Transverse colon (tissue), 4 donors: ENCODE measurements around the gene PSTPIP2. TPM values are rescaled to one million over a fixed set of nuclear protein-coding genes. Genes with fewer than 3 reads are reported as not detected.

Source experiments
- DNase-seq: peaks from one replicate; pipeline ENCODE4 v3.0.0-alpha.2; 2019
- H3K27ac ChIP-seq, 4 donors: fragments of 200-600 bp; sonication (generic); 2 replicates each; pipeline ENCODE4 v1.5.1; 2016 to 2018; ENCODE audit warnings: inconsistent platforms in 4 of 4
- H3K27me3 ChIP-seq: fragments of 200-600 bp; sonication (generic); 2 replicates; pipeline ENCODE4 v1.5.1; 2017; ENCODE audit warnings: inconsistent platforms
- H3K36me3 ChIP-seq, 4 donors: fragments of 200-600 bp; sonication (generic); 2 replicates each; pipeline ENCODE4 v1.5.1; 2017 to 2019; ENCODE audit warnings: inconsistent platforms in 4 of 4
- H3K4me1 ChIP-seq, 4 donors: fragments of 200-600 bp; sonication (generic); 2 replicates each; pipeline ENCODE4 v1.5.1; 2017 to 2020; ENCODE audit warnings: inconsistent platforms in 4 of 4
- H3K4me3 ChIP-seq, 4 donors: fragments of 200-600 bp; sonication (generic); 1 replicate in 1 of 4; 2 replicates in 3 of 4; pipeline versions ENCODE4 v1.5.1 to v1.6.1; 2017 to 2019; ENCODE audit warnings: inconsistent platforms in 4 of 4
- H3K9me3 ChIP-seq, 2 donors: fragments of 200-600 bp; sonication (generic); 2 replicates each; pipeline ENCODE4 v1.5.1; 2017 to 2019; ENCODE audit warnings: inconsistent platforms in 2 of 2
- EP300 ChIP-seq: sonication (generic); formaldehyde crosslinking; IDR thresholded peaks from one replicate; pipeline ENCODE4 v1.6.1; 2017; ENCODE audit warnings: antibody characterized with exemption, low read depth
- POLR2A ChIP-seq: fragments of 450-650 bp; IDR thresholded peaks from one replicate; pipeline ENCODE4 v1.6.1; 2016; ENCODE audit warnings: antibody characterized with exemption, mild to moderate bottlenecking, moderate library complexity
- POLR2AphosphoS5 ChIP-seq, 3 donors: sonication (generic); formaldehyde crosslinking; IDR thresholded peaks; one replicate each; pipeline ENCODE4 v1.6.1; 2016; ENCODE audit warnings: antibody characterized with exemption in 3 of 3
- WGBS, 2 donors: methylation state at CpG; one replicate each; pipeline ENCODE4 v1.1.5; 2018; ENCODE audit warnings: low coverage in 1 of 2; 5-methylcytosine and 5-hydroxymethylcytosine counted together
- in situ Hi-C, 4 donors: fragments of 200-750 bp; cut with MboI; loops; one replicate each; pipeline versions ENCODE4 v1.15.0 to v1.15.1; 2017; ENCODE audit warnings: low sequenced_read_pairs in 3 of 4, low pct_ligation_motif_present in 1 of 4, low pct_unique_long_range_greater_than_20kb in 1 of 4
- intact Hi-C: fragments of 100-400 bp; cut with DNase I; formaldehyde crosslinking; loops from one replicate; pipeline ENCODE4 v1.15.1; 2023; ENCODE audit warnings: low total_unique reads
- total RNA-seq, 4 donors: library from RNA; depleted of rRNA; stranded (reverse); fragments of >200 nt; gene quantifications; one replicate each; pipeline ENCODE4 v1.1.0, GENCODE V29; 2016
- TF ChIP-seq, protein P1 (sequence below), 5 experiments: fragments of 200-600 bp in 3 of 5; fragments of 450-650 bp in 2 of 5; sonication (generic) in 3 of 5; IDR thresholded peaks; 1 replicate in 2 of 5; 2 replicates in 3 of 5; pipeline ENCODE4 v1.5.1; 2016 to 2017; ENCODE audit warnings: antibody characterized with exemption in 5 of 5, inconsistent platforms in 3 of 5, mild to moderate bottlenecking in 2 of 5, moderate library complexity in 1 of 5

PSTPIP2 gene
- total RNA-seq, 4 donors from 2014 or later, result 2.6 to 21.9 (median 8.7) TPM

- WGBS, 2 donors, result 81 to 83% methylated on average over 4 of the region's 4 CpGs
- in situ Hi-C loops, result no loop called here
Observed at GRCh38 chr18:45984546-45985235, 87.4 kb downstream of the PSTPIP2 start.

DNA sequence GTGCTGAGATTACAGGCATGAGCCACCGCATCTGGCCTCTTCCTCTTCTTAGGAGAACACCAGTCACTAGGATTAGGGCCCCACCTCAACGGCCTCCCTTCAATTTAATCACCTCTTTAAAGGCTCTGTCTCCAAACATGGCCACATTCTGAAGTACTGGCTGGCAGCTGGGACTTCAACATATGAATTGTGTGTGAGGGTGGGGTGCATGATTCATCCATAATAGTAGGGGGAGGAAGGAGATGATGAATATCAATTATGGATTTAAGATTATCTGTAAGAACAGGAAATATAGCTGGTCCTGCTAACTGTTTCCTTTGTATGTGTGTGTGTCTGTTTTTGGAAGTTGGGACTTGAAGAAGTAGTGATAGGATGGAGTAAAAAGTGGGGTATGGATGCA lies 90.2 kb downstream of the PSTPIP2 start:
- H3K36me3 ChIP-seq, result no peaks in the 10 kb centered on the region
- H3K4me3 ChIP-seq, result no peak overlapping the region
- no peaks in the 10 kb centered on the region for H3K4me1 ChIP-seq
- intact Hi-C loops (no loop called here), in situ Hi-C loops (no loop called here)
- H3K9me3 ChIP-seq, result no peaks in the 10 kb centered on the region
- DNase-seq, result no peak
- no peak overlapping the region for H3K27ac ChIP-seq
- WGBS, 2 donors, result 68% methylated on average over 2 of the region's 2 CpGs; no CpG with 5 or more reads in 1 of the 2 donors
- TF ChIP-seq EP300 (no peak), POLR2AphosphoS5 (IDR thresholded peaks at IDR 0.05) (no peak), POLR2A (no peak)
- TF ChIP-seq, protein P1, sequence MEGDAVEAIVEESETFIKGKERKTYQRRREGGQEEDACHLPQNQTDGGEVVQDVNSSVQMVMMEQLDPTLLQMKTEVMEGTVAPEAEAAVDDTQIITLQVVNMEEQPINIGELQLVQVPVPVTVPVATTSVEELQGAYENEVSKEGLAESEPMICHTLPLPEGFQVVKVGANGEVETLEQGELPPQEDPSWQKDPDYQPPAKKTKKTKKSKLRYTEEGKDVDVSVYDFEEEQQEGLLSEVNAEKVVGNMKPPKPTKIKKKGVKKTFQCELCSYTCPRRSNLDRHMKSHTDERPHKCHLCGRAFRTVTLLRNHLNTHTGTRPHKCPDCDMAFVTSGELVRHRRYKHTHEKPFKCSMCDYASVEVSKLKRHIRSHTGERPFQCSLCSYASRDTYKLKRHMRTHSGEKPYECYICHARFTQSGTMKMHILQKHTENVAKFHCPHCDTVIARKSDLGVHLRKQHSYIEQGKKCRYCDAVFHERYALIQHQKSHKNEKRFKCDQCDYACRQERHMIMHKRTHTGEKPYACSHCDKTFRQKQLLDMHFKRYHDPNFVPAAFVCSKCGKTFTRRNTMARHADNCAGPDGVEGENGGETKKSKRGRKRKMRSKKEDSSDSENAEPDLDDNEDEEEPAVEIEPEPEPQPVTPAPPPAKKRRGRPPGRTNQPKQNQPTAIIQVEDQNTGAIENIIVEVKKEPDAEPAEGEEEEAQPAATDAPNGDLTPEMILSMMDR (IDR thresholded peaks at IDR 0.05), result no peak
- no peaks in the 10 kb centered on the region for H3K27me3 ChIP-seq

More at GRCh38 chr18:45984546-45985235, 87.4 kb downstream of the PSTPIP2 start:
- no peaks in the 10 kb centered on the region for H3K4me1 ChIP-seq
- no peak overlapping the region for H3K4me3 ChIP-seq
- H3K27ac ChIP-seq, result no peak overlapping the region
- intact Hi-C loops, result no loop called here
- H3K9me3 ChIP-seq, result no peaks in the 10 kb centered on the region
- TF ChIP-seq EP300, result no peak
- TF ChIP-seq, protein P1 (IDR thresholded peaks at IDR 0.05), result no peak
- no peak for TF ChIP-seq POLR2AphosphoS5 (IDR thresholded peaks at IDR 0.05)
- TF ChIP-seq POLR2A, result no peak
- no peak for DNase-seq
- H3K27me3 ChIP-seq, result no peaks in the 10 kb centered on the region
- no peaks in the 10 kb centered on the region for H3K36me3 ChIP-seq

- WGBS, 2 donors, result 50% methylated on average over 2 of the region's 2 CpGs; no CpG with 5 or more reads in 1 of the 2 donors
Observed at GRCh38 chr18:45980229-45980628, 91.8 kb downstream of the PSTPIP2 start.

GRCh38 chr18:45978084-45978483 lies 94.0 kb downstream of the PSTPIP2 start:
- intact Hi-C loops, result no loop called here
- Histone ChIP-seq H3K27ac (no peak overlapping the region), H3K4me1 (peaks cover 2 to 12% (median 5%) of the 10 kb centered on the region in 4 donors), H3K36me3 (no peaks in the 10 kb centered on the region), H3K4me3 (no peak overlapping the region), H3K27me3 (no peaks in the 10 kb centered on the region), H3K9me3 (no peaks in the 10 kb centered on the region)
- TF ChIP-seq EP300 (no peak), POLR2A (no peak), POLR2AphosphoS5 (IDR thresholded peaks at IDR 0.05) (no peak)
- TF ChIP-seq, protein P1 (IDR thresholded peaks at IDR 0.05), result no peak
- WGBS, 2 donors, result 27% methylated on average over 1 of the region's 1 CpG; no CpG with 5 or more reads in 1 of the 2 donors
- no peak for DNase-seq
- in situ Hi-C loops, result no loop called here

More at GRCh38 chr18:45980229-45980628, 91.8 kb downstream of the PSTPIP2 start:
- H3K36me3 ChIP-seq, result no peaks in the 10 kb centered on the region
- no peak for TF ChIP-seq POLR2A
- in situ Hi-C loops (no loop called here), intact Hi-C loops (no loop called here)
- H3K27ac ChIP-seq, result no peak overlapping the region
- DNase-seq, result no peak
- H3K4me1 ChIP-seq, result no peaks in the 10 kb centered on the region
- no peaks in the 10 kb centered on the region for H3K9me3 ChIP-seq
- H3K4me3 ChIP-seq, result no peak overlapping the region
- no peaks in the 10 kb centered on the region for H3K27me3 ChIP-seq
